ENCODE results near the gene CDK5RAP3.
A peak's percentile ranks its signal among the peaks of the same experiment; 100 is the strongest.

The CDK5RAP3 gene

GRCh38 chr17:47969930-47970724, 786 bp upstream of the CDK5RAP3 start:
- peak overlapping the region; percentile 96 for H2AFZ ChIP-seq (ENCODE audit: low read length)

GRCh38 chr17:47973541-47973940, 2.6 kb downstream of the CDK5RAP3 start:
- no peaks in the 10 kb centered on the region for H3K9me2 ChIP-seq (replicated peaks; ENCODE audit: low read depth, low read length)
- H2AFZ ChIP-seq (ENCODE audit: low read length), result no peak overlapping the region
- H3K27me3 ChIP-seq (ENCODE audit: insufficient read depth, low read length, poor library complexity, severe bottlenecking), result no peaks in the 10 kb centered on the region
- peaks cover 34% of the 10 kb centered on the region for H3K79me2 ChIP-seq (ENCODE audit: insufficient read depth, low read length)
- H3K4me1 ChIP-seq (ENCODE audit: insufficient read depth, low read length, poor library complexity, severe bottlenecking), result peaks cover 28% of the 10 kb centered on the region
- TF ChIP-seq EZH2phosphoT487 (IDR thresholded peaks at IDR 0.05; ENCODE audit: borderline replicate concordance) (no peak), CTCF (conservative IDR thresholded peaks at IDR 0.05; ENCODE audit: low read length) (no peak)
- H4K20me1 ChIP-seq (ENCODE audit: insufficient read depth, low read length, poor library complexity, severe bottlenecking), result no peaks in the 10 kb centered on the region
- peak overlapping the region; percentile 95 for H3K9ac ChIP-seq (ENCODE audit: low read depth, low read length, poor library complexity, severe bottlenecking)
- 0 out of 2 replicates have a peak, but pooled peaks cover 3% of the 10 kb centered on the region for H3F3A ChIP-seq (ENCODE audit: low read depth)
- H3K9me3 ChIP-seq (ENCODE audit: insufficient read depth, low read depth, low read length), result no peaks in the 10 kb centered on the region
- peak overlapping the region; percentile 99 for H3K4me3 ChIP-seq (ENCODE audit: low read length, poor library complexity, severe bottlenecking)
- peaks cover 22% of the 10 kb centered on the region; the same call in 1 of the 2 replicates for H3K36me3 ChIP-seq (ENCODE audit: insufficient read depth, low read length)
- peak overlapping the region; percentile 80 for H3K4me2 ChIP-seq (ENCODE audit: low read depth, low read length, poor library complexity, severe bottlenecking)

More at GRCh38 chr17:47969930-47970724, 786 bp upstream of the CDK5RAP3 start:
- no peaks in the 10 kb centered on the region for H3K9me3 ChIP-seq (ENCODE audit: insufficient read depth, low read depth, low read length)
- H3K4me2 ChIP-seq (ENCODE audit: low read depth, low read length, poor library complexity, severe bottlenecking), result peak overlapping the region; percentile 76
- H3K79me2 ChIP-seq (ENCODE audit: insufficient read depth, low read length), result peaks cover 34% of the 10 kb centered on the region
- peaks cover 9% of the 10 kb centered on the region; the same call in 1 of the 2 replicates for H3K36me3 ChIP-seq (ENCODE audit: insufficient read depth, low read length)
- no peaks in the 10 kb centered on the region for H4K20me1 ChIP-seq (ENCODE audit: insufficient read depth, low read length, poor library complexity, severe bottlenecking)
- TF ChIP-seq EZH2phosphoT487 (IDR thresholded peaks at IDR 0.05; ENCODE audit: borderline replicate concordance), result no peak
- TF ChIP-seq CTCF (conservative IDR thresholded peaks at IDR 0.05; ENCODE audit: low read length), result no peak
- H3K9me2 ChIP-seq (replicated peaks; ENCODE audit: low read depth, low read length), result no peaks in the 10 kb centered on the region
- peak overlapping the region; percentile 53 for H3K9ac ChIP-seq (ENCODE audit: low read depth, low read length, poor library complexity, severe bottlenecking)
- H3K27me3 ChIP-seq (ENCODE audit: insufficient read depth, low read length, poor library complexity, severe bottlenecking), result no peaks in the 10 kb centered on the region
- H3F3A ChIP-seq (ENCODE audit: low read depth), result 0 out of 2 replicates have a peak, but pooled peaks cover 3% of the 10 kb centered on the region
- H3K4me1 ChIP-seq (ENCODE audit: insufficient read depth, low read length, poor library complexity, severe bottlenecking), result peaks cover 28% of the 10 kb centered on the region
- H3K4me3 ChIP-seq (ENCODE audit: low read length, poor library complexity, severe bottlenecking), result peak overlapping the region; percentile 63

- Histone ChIP-seq H3K36me3 (ENCODE audit: insufficient read depth, low read length) (peaks cover 38% of the 10 kb centered on the region; the same call in 1 of the 2 replicates), H3K4me1 (ENCODE audit: insufficient read depth, low read length, poor library complexity, severe bottlenecking) (peaks cover 24% of the 10 kb centered on the region), H4K20me1 (ENCODE audit: insufficient read depth, low read length, poor library complexity, severe bottlenecking) (peaks cover 6% of the 10 kb centered on the region), H2AFZ (ENCODE audit: low read length) (no peak overlapping the region), H3K9me3 (ENCODE audit: insufficient read depth, low read depth, low read length) (no peaks in the 10 kb centered on the region), H3K4me2 (ENCODE audit: low read depth, low read length, poor library complexity, severe bottlenecking) (no peak overlapping the region), H3K9me2 (replicated peaks; ENCODE audit: low read depth, low read length) (no peaks in the 10 kb centered on the region), H3K4me3 (ENCODE audit: low read length, poor library complexity, severe bottlenecking) (no peak overlapping the region), H3F3A (ENCODE audit: low read depth) (0 out of 2 replicates have a peak, but pooled peaks cover 3% of the 10 kb centered on the region), H3K79me2 (ENCODE audit: insufficient read depth, low read length) (peaks cover 34% of the 10 kb centered on the region), H3K27me3 (ENCODE audit: insufficient read depth, low read length, poor library complexity, severe bottlenecking) (no peaks in the 10 kb centered on the region), H3K9ac (ENCODE audit: low read depth, low read length, poor library complexity, severe bottlenecking) (no peak overlapping the region)
- TF ChIP-seq EZH2phosphoT487 (IDR thresholded peaks at IDR 0.05; ENCODE audit: borderline replicate concordance) (no peak), CTCF (conservative IDR thresholded peaks at IDR 0.05; ENCODE audit: low read length) (peak; percentile 33)
These were observed 4.4 kb downstream of the CDK5RAP3 start for GRCh38 chr17:47975189-47975822.

Data from Loucy (cell line).